ENCODE results near the gene MVB12B. TPM values are rescaled to one million over a fixed set of nuclear protein-coding genes. Genes with fewer than 3 reads are reported as not detected.

The MVB12B gene
- total RNA-seq, 4 donors from 2014 or later, result 7.9 to 28.9 (median 14.4) TPM

DNA sequence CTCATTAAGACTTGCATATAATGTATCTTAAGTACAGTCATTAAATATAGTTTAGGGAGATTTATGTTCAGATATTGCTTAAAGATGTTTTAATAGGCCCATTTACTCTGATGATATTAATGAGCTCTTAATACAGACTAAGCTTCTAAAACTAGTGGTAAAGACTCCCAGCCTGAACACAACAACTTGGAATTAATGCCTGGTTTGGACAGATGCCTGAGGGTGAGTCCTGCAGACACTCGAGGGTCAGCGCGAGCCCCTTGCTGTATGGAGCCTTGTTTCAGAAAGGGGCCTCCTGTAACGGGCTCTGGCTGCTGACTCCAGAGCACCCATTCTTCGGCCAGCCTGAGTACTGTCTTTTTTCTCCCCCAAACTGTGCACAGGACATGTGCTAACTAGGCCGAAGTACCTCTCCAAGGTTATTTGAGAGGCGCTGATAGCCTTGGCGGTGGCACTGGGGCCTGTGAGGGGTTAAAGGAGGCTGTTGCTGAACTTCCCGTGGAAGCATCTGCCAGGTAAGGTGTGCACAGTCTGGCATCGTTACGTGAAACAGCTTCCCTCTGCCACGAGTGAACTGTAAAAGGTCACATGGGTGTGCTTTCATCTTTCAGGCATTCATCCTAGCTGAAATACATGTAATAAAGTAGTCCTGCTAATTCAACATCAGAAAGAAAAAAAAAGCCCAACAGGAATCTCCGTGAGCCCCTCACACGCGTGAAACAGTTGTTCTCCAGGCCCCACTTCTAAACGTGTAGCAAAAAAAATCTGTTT is 113.4 kb downstream of the MVB12B start:
- no peak overlapping the region for H3K4me3 ChIP-seq
- no peaks in the 10 kb centered on the region for H3K27me3 ChIP-seq
- DNase-seq, result no peak
- H3K36me3 ChIP-seq, result no peaks in the 10 kb centered on the region
- no peak overlapping the region for H3K27ac ChIP-seq
- no peaks in the 10 kb centered on the region for H3K4me1 ChIP-seq
- no peaks in the 10 kb centered on the region for H3K9me3 ChIP-seq
- TF ChIP-seq, protein P1, sequence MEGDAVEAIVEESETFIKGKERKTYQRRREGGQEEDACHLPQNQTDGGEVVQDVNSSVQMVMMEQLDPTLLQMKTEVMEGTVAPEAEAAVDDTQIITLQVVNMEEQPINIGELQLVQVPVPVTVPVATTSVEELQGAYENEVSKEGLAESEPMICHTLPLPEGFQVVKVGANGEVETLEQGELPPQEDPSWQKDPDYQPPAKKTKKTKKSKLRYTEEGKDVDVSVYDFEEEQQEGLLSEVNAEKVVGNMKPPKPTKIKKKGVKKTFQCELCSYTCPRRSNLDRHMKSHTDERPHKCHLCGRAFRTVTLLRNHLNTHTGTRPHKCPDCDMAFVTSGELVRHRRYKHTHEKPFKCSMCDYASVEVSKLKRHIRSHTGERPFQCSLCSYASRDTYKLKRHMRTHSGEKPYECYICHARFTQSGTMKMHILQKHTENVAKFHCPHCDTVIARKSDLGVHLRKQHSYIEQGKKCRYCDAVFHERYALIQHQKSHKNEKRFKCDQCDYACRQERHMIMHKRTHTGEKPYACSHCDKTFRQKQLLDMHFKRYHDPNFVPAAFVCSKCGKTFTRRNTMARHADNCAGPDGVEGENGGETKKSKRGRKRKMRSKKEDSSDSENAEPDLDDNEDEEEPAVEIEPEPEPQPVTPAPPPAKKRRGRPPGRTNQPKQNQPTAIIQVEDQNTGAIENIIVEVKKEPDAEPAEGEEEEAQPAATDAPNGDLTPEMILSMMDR (IDR thresholded peaks at IDR 0.05), result no peak
- TF ChIP-seq POLR2A (IDR thresholded peaks at IDR 0.05), result no peak

DNA sequence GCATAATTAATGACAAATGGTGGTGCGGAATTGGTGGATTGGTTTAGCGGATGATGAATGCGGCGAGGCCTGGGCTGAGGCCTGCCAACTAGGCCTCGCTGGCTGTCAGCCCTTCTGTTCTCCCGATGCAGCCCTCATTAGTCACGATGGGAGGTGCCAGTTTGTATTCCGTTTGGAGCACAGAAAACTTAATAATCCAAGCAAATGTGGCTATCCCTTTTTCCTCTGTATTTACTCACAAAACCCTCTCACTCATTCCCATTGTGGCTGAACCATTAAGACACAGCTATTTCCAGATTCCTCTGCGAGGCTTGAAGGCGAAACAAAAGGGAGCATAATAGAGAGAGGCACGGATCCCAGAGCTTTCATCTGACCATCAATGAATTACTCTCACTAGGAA is 114.3 kb downstream of the MVB12B start:
- no peak for DNase-seq
- no peaks in the 10 kb centered on the region for H3K9me3 ChIP-seq
- H3K27me3 ChIP-seq, result no peaks in the 10 kb centered on the region
- H3K4me1 ChIP-seq, result no peaks in the 10 kb centered on the region
- TF ChIP-seq POLR2A (IDR thresholded peaks at IDR 0.05), result no peak
- TF ChIP-seq, protein P1 (IDR thresholded peaks at IDR 0.05), result no peak
- H3K4me3 ChIP-seq, result no peak overlapping the region
- H3K36me3 ChIP-seq, result no peaks in the 10 kb centered on the region
- H3K27ac ChIP-seq, result no peak overlapping the region

DNA sequence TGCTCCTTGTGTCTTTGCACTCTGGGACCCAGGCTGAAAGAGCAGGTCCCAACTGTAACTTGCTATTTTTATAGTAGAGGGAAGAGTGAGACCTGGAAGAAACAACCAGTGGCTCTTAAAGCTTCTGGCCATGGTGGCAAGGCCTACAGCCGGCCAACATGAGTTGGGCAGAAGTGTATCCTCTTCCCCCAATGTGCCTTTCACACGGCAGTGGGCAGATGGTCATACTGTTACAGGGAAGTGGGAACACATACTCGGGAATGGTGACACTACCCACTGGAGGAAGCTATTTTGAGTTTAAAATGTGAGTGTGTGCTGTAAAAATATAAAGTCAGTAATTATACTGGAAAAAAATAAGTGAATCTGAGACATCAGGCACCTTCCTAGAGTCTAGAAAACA is 116.0 kb downstream of the MVB12B start:
- Histone ChIP-seq H3K27me3 (no peaks in the 10 kb centered on the region), H3K4me1 (no peaks in the 10 kb centered on the region), H3K4me3 (no peak overlapping the region), H3K9me3 (no peaks in the 10 kb centered on the region), H3K27ac (no peak overlapping the region), H3K36me3 (no peaks in the 10 kb centered on the region)
- TF ChIP-seq POLR2A (IDR thresholded peaks at IDR 0.05), result no peak
- TF ChIP-seq, protein P1 (IDR thresholded peaks at IDR 0.05), result no peak
- DNase-seq, result peak in 1 of 3 donors; percentile 14

DNA sequence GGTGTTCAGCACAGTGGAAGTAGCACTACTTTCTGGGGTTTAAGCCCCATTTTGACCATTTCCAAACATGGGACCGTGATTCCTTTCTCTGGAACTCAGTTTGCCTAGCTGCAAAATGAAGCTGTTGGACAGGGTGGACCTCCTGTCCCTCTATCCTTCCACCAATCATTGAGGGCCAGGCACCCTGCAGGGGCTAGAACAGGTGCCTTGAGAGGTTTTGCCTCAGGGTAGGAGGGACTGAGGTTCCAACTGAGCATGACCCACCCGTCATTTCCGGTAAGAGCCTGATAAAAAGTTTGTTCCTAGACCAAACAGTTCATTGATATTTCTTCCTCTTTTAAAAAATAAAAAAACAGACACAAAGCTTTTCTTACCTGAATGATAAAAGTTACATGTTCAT is 116.5 kb downstream of the MVB12B start:
- peak in 1 of 3 donors; percentile 37 for DNase-seq
- no peaks in the 10 kb centered on the region for H3K4me1 ChIP-seq
- H3K36me3 ChIP-seq, result no peaks in the 10 kb centered on the region
- H3K4me3 ChIP-seq, result no peak overlapping the region
- no peaks in the 10 kb centered on the region for H3K9me3 ChIP-seq
- no peak for TF ChIP-seq POLR2A (IDR thresholded peaks at IDR 0.05)
- TF ChIP-seq, protein P1 (IDR thresholded peaks at IDR 0.05), result no peak
- no peak overlapping the region for H3K27ac ChIP-seq
- no peaks in the 10 kb centered on the region for H3K27me3 ChIP-seq

DNA sequence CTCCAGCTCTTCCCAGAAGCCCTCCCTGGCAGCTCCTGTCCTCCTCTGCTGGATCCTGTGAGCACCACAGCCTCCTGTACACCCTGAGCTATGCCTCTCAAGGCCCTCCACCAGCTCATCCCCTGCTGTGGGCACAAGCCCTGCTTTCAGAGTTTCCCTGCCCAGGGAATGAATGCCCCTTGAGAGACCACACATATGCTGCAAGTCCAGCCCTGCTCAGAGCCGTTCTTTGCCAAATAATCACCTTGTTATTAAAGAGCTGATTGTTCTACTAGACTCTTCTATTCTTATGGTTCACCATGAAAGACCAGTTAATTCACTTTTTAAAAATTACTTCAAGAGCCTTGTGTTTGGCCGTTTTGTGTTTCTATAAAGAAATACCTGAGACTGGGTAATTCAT is 121.5 kb downstream of the MVB12B start:
- H3K27me3 ChIP-seq, result no peaks in the 10 kb centered on the region
- H3K4me3 ChIP-seq, result no peak overlapping the region
- H3K36me3 ChIP-seq, result no peaks in the 10 kb centered on the region
- H3K9me3 ChIP-seq, result no peaks in the 10 kb centered on the region
- no peak for DNase-seq
- TF ChIP-seq, protein P1 (IDR thresholded peaks at IDR 0.05), result no peak
- TF ChIP-seq POLR2A (IDR thresholded peaks at IDR 0.05), result no peak
- H3K27ac ChIP-seq, result no peak overlapping the region
- no peaks in the 10 kb centered on the region for H3K4me1 ChIP-seq

All from Peyer's patch (tissue), 4 donors.